Stimulated activated CD8-positive, alpha-beta memory T cell treated with anti-CD3 and anti-CD28 coated beads, Interleukin-7, amount 100 ng/mL, for 24 hours (primary cell): ENCODE results near the gene NT5C1A.
A peak's percentile ranks its signal among the peaks of the same experiment; 100 is the strongest.

Experiments used
- DNase-seq: peaks from one replicate; pipeline ENCODE4 v3.0.0-alpha.2; 2020; ENCODE audit warnings: low read depth

NT5C1A gene

GRCh38 chr1:39635871-39636210 is 36.1 kb downstream of the NT5C1A start:
- no peak for DNase-seq

DNA sequence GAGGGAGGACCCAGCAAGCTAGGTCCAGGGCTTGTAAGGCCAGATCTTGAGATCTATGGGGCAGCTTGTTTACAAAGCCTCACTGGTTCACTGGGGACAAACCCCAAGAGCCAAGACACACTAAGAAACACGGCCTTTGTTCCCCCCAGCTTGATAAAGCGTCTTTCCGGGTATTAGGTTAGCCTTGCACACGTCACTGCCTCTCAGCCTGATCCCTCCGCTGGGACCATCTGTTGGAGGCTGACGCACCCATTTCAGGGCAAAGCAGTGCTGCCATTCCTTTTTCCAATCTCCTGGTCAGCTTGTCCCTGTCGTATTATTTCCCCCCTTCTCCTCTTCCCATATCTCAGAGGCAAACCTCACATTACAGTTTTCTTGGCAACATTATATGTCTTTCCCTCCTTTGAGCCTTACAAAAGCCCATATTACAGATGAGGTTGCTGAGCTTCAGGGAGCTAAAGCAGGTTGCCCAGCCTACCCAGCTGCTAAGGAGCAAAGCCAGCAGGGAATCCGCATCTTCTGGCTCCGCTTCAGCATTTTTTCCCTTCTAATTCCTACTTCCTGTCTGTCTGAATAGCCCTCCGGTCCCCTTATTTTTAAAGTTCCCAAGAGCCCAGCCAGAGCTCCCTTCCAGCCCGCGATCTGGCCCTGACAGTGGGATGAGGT is 36.6 kb downstream of the NT5C1A start:
- DNase-seq = no peak

DNA sequence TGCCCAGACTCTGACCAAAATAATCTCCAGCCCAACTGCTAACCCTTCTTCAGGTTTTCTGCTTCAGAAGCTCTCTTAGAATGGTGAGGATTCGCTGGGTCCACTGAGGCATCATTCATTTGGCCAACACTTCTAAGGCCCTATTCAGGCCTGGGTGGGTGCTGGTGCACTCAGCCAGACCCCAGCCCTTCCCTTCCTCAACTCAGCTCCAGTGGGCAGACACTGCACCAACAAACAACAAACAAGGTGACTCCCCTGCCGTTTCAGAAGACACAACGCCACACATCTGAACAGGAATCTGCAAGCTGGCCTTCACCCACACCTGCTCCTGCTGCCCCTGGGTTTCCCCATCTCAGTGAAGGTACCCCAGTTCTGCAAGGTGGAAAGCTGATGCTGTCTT is 38.5 kb downstream of the NT5C1A start:
- no peak for DNase-seq

- DNase-seq = no peak
These were observed 39.1 kb downstream of the NT5C1A start for GRCh38 chr1:39632682-39633417.

DNA sequence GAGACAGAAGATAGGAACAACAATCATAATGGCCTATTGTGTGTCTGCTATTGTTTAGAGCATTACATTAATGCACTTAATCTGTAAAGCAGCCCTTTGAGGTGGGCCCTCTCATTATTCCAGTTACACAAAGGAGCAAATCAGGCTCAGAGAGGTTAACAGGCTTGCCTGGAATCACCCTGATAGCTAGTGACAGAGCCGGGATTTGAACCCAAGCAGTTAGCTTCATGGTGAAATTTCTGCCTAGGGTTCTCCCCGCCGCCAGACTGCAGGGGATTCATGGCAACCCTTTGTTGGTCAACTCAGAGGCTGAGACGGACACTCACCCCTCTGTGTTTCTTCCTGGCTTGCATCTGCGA is 39.6 kb downstream of the NT5C1A start:
- no peak for DNase-seq

DNA sequence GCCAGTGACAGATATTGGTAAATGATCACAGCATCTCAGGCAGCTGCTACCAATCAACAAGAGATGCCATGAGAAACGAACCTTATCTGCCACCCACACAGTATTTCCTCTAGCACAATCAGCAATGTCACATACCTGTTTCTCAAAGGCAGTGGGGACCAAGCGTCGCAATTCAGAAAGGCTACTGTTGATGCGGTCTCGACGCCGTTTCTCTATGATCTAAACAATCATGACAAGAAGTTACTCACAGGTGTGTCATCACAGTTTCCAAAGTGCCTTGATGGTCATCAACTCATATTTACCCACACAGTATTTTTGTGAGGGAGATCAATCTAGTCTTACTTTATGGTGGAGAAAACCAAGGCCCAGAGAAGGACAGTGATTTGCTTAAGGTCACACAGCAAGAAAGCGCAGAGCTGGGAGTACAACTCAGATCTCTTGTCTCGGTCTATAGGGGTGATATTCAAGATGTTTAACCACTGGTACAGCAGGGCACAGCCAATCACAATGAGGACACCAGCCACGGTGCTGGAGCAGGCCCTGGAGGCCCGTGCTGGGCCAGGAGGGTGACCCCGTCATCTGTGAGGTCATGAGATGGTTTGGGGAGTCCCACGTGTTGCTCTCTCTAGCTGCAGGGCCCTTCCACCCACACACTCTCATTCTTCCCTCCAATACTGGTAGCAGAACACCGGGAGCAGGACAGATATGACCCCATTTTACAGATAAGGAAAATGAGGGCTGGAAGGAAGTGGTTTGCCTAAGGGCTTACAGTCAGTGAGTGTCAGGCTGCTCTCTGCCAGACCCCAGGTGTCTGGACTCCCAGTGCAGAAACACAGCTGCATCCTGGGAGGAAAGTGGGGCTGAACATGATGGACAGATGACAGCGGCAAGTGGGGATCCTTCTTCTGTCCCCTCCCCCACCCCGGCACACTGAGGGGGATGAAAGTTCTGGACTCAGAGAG is 40.3 kb downstream of the NT5C1A start:
- DNase-seq = no peak

DNA sequence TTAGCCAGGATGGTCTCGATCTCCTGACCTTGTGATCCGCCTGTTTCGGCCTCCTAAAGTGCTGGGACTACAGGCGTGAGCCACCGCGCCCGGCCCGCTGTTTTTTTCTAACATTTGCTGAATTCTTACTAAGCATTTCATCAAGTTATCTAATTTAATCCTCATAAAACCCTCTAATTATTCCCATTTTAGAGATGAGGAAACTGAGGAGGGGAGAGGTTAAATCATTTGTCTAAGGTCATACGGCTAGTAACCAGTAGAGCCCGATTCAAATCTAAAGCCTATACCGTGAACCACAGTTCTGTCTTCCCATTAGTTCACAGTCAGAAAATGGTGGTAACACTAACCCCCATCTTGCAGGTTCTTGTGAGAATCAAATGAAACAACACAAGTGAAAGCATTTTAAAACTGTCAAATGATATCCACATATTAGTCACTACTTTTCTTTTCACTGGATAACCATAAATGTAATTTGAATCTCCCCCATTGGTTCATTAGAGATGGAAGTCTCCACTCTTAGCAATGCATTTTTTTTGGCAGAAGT is 43.0 kb downstream of the NT5C1A start:
- no peak for DNase-seq

GRCh38 chr1:39626646-39627045 is 45.3 kb downstream of the NT5C1A start:
- DNase-seq = no peak

- no peak for DNase-seq
These were observed 46.2 kb downstream of the NT5C1A start for GRCh38 chr1:39625462-39626273.

DNA sequence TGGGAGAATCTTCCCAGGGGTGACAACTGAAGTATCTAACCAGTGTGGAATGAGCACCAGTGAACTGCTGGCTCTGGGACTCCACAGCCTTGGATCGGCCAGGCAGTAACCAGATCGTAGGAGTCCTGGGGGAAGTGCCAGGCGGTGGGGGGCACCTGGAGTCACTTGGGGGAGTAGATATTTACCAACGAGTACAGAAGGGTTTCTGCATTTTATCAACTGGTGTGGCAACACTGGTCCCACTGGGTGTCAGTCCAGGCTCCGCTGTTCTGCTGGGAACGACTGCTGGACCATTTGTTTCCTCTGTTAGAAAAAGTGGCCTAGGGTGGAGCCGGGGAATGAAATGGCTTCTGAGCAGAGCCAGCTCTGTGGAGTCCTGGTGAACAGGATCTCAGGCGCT is 46.9 kb downstream of the NT5C1A start:
- no peak for DNase-seq

- DNase-seq = no peak
These were observed 48.9 kb downstream of the NT5C1A start for GRCh38 chr1:39623053-39623452.

GRCh38 chr1:39622427-39622826 is 49.5 kb downstream of the NT5C1A start:
- DNase-seq = no peak

GRCh38 chr1:39620659-39621165 is 51.2 kb downstream of the NT5C1A start:
- no peak for DNase-seq

DNA sequence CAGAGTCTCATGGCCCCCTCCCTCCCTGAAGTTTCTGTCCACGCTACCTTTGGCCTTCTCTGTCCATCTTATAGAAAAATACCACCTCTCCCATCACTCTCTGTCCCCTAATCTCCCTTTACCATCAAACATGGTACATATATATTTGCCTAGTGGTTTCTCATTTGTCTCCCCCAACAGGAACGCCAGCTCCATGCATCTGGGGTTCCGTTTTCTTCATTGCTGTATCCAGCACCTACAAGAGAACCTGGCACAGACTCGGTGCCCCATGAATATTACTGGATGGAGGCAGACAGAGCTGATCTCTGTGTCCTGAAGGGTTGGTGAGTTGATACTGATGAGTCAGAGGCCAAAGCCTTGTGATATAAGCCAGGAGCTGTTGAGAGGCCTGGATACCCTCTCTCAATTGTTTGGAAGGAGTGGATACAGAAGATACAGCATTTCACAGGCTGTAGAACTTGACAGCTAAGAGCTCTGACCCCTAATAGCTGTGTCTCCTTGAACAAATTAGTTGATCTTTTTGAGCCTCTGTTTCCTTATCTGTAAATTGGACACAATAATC is 54.3 kb downstream of the NT5C1A start:
- no peak for DNase-seq

DNA sequence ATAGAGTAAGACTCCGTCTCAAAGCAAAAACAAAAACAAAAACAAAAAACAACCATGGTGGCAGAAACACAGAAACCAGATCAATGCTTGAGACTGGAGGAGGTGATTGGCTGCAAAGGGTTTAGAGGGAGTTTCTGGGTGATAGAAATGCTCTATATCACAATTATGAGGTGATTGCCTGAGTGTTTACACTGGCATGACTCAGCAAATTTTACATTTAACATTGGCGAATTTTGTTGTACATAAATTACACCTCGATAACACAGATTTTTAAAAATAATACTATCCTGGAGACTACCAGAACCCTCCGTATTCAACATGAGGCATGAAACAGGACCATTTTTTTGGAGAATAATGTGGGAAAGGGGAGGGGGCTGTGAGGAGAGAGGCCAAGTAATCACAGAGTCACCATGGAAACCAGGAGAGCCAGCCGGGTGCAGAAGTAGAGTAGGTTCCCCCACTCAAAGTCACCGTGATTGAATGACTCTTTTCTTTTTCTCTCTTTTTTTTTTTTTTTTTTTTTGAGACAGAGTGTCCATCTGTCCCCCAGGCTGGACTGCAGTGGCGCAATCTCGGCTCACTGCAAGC is 56.7 kb downstream of the NT5C1A start:
- no peak for DNase-seq

GRCh38 chr1:39614488-39614887 is 57.4 kb downstream of the NT5C1A start:
- DNase-seq = no peak

DNA sequence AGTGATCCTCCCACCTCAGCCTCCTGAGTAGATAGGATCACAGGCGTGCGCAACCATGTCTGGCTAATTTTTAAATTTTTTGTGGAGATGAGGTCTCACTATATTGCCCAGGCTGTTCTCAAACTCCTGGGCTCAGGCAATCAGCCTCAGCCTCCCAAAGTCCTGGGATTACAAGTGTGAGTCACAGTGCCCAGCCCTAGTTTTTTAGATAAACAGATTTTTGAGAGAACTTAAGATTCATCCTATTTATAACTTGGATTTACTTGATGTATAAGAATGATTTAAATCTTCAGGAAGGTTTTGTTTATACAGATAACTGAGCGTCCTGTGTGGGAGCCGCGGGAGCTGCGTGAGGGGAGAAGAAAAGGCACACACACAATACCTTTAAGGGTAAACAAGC is 58.7 kb downstream of the NT5C1A start:
- no peak for DNase-seq

DNA sequence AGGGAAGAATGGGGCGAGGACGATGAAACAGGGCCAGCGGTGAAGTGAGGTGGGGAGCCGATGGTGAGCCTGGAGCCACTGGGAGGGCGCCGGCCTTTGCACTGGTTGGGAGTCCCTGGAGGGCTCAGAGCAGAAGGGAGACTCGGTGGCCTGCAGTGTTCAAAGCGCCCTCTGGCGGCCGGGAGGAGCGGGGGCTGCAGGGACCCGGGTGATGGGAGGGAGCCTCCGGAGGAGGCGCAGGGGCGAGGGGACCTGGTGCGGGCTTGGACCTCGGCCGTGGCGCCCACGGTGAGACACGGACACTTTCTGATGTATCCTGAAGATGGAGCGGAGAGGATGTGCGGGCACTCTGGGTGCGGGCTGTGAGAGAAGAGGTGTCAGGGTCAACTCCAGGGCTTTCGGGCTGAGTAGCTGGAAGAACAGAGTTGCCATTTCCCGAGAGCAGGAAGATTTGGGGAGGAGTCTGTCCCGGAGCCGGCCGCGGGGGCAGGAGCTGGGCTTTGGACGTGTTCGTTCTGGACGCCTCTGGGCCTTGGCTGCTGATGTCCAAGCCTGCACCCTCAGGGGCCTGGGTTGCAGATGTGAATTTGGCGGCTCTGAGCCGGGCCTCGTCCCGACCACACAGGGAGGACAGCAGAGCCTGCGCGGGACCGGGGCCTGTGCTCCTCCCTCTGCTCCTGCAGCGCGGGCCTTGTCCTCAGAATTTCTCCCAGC is 62.1 kb downstream of the NT5C1A start:
- DNase-seq = peak; percentile 64
